HG02623 (cell line): ENCODE results near the gene CEACAM3.

ENCODE experiments used
- ATAC-seq: cut with Tn5 transposase; IDR thresholded peaks from one replicate; pipeline ENCODE4 v1.9.1; 2021; ENCODE audit warnings: moderate library complexity; ENCODE audit not compliant: unreplicated experiment

Gene CEACAM3

DNA sequence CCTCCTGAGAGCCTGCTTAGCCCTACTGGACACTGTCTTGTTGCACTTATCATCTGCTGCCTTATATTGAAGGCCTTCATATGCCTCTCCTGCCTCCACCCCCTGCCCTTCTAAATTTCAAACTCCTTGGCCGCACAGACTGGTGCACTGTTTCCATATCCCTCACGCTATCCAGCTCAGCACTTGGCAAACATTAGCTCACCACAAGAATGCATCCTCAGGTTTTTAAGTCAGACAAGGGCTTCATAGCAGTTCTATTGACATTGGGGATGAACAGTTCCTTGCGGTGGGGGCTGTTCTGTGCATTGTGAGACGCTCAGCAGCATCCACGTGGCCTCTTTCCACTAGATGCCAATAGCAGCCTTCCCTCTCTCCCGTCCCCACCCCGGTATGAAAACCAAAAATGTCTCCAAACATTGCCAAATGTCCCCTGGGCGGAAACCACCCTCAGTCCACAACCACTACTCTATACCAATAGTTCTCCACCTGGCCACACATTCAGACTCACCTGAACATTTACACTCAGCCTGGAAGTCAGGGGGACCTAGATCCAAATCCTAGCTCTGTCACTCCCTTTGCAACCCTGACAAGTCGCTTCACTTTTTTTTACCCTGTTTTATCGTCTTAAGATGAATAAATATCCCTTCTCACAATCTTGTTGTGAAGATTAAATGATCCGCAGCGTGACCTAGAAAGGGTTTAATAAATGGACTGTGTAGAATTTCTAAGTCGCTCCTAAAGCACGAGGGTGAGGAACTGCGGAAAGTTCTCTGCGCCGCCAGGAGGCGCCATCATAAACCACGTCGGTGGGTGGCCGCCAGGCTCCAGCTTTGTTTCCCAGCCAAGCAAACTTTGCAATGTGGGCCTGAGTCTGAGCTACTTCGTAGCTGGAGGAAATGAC lies 3.6 kb upstream of the CEACAM3 start:
- no peak for ATAC-seq

DNA sequence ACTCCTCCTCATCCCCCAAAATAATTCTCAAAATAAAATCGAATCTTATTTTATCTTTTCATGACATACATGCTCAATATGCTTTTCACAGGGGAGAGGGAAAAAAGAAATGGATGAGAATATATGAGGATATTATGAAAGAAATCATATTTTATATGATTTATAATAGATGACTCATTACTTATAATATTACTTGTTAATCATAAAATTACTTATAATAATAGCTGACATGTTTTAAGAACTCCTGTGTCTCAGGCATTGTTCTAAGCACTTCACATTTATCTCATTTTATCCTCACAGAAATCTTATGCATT lies 3.0 kb upstream of the CEACAM3 start:
- no peak for ATAC-seq

DNA sequence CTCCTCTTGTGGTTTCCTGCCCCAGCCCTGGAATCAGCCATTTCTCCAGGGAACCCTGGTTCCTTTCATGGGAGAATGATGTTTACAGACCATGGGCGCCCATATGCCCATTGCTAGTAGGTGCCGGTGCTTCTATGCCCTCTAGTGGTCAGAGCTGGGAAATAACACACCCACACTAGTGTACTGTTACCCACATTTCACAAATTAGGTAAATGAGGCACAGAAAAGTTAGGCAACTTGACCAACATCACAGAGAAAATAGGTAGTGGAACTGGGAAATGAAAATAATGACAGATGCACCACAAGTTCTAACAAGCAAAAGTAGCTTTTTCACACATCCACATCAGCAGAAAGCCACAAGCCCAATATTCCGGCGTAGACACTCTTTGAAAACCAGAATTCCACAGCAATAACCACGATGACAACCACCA lies 1.3 kb upstream of the CEACAM3 start:
- ATAC-seq: no peak

DNA sequence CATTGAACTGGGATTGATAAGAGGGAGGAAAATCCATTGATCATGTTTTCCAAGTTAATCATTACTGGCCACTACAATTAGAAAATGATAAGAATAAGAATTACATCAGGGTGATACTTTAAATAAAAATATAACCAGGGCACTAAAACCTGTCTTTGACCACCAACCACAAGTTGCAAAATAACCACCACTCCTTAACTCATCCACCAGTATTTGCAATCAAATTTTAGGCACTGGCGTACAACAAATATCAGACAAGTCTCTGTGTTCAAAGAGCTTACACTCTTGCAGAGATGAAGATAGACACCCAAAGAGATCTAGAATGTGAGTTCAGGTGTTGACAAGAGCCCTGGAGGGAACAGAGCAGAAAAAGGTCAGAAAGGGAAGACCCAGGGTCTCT lies 514 bp downstream of the CEACAM3 start:
- no peak for ATAC-seq

DNA sequence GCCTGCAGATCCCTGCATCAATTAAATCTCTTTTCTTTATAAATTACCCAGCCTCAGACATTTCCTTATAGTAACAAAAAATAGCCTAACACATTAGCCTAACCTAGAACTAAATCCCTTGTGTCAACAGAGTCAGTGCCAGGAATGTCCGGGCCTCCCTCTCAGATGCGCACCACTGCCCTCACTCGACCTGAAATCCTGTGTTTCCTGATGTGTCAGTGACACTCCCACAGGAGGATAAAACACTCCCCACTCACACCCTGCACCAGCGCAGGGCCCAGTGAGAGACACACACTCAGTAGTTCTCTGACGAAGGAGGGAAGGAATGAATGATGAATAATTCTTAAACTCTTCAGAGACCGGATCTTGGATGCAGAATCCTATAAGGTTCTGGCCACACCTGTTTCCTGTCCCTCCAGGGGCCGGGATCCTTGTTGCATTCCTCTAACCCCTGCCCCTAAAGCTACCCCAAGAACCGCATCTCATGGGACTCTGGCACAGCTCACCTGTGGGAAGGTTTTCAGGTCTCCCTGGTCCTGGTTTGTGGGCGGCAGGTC lies 3.1 kb downstream of the CEACAM3 start:
- no peak for ATAC-seq

DNA sequence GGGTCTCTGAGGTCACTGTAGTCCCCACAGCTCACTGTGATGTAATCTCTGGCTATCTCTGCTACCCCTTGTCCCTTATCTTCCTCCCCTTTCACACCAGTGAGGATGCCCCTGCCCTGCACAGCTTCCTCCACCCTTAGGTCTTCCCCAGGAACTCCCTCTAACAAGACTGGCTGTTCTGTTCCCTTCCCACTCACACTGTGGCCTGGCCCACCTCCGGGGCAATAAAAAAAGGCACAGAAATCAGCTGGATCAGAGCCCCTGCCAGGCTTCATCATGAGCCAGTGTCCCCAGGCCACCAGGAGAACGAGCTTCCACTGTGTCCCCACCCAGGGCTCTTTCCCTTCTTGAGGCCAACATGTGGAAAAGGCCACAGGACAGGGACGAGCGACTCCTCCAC lies 4.6 kb downstream of the CEACAM3 start:
- ATAC-seq: no peak

DNA sequence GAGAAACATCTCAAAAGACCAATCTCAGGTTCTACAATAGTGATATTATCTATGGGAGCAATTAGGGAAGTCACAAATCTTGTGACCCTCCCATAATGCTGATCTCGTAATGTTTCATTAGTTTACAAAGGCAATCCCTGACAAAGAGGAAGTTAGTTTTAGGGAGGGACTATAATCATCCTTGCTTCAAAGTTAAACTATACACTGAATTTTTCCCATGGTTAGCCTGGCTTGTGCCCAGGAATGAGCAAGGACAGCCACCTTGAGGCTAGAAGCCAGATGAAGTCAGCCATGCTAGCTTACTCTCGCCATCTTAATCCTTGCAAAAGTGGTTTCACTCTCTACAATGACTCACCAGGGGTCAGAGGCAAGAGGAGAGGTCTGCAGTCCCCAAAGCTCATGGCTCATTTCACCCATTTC lies 5.4 kb downstream of the CEACAM3 start:
- ATAC-seq: no peak

DNA sequence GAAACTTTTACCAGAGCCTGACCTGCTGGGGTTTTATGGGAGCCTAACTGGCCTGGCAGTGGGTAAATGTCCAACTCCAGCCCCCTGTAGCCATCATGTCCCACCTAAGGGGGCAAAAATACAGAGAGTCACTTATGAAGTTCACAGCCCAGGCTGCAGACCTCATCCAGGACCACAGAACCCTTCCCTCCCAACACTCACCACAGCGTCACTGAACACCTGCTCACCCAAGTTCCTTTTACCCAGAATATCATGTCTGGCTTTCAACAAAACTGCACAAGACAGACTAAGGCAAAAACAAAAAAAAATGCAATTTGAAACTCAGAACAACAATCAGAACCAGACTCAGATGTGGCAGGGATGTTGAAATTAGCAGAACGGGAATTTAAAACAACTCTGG lies 6.4 kb downstream of the CEACAM3 start:
- ATAC-seq: no peak

DNA sequence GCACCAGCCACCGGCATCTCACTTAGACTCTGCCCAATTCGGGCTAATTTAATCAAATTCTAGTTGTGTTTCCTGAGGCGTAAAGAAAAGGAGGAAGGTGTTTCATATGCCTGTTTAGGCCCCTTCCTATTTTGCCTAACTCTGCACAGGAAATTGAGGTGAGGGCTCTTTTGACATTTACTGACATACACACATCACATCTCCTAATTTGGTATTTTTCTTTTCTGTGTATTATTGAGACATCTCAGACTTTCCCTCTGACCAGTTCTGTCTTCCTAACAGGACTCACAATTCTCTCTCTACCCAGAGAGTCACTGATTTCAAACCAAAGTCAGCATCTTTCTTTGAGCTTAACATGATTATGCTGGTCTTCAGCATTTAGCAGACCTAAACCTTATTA lies 7.9 kb downstream of the CEACAM3 start:
- ATAC-seq: no peak

DNA sequence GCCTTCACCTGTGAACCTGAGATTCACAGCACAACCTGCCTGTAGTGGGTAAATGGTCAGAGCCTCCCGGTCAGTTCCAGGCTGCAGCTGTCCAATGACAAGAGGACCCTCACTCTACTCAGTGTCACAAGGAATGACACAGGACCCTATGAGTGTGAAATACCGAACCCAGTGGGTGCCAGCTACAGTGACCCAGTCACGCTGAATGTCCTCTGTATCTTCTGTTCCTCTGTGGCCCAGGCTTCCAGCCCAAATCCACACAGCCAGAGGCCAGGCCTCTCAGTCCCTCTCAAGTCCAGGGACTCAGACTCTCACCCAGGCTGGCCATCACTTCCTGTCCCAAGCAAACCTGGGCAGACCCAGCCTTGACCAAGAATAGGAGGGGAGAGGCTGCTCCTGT lies 10.8 kb downstream of the CEACAM3 start:
- ATAC-seq: no peak

DNA sequence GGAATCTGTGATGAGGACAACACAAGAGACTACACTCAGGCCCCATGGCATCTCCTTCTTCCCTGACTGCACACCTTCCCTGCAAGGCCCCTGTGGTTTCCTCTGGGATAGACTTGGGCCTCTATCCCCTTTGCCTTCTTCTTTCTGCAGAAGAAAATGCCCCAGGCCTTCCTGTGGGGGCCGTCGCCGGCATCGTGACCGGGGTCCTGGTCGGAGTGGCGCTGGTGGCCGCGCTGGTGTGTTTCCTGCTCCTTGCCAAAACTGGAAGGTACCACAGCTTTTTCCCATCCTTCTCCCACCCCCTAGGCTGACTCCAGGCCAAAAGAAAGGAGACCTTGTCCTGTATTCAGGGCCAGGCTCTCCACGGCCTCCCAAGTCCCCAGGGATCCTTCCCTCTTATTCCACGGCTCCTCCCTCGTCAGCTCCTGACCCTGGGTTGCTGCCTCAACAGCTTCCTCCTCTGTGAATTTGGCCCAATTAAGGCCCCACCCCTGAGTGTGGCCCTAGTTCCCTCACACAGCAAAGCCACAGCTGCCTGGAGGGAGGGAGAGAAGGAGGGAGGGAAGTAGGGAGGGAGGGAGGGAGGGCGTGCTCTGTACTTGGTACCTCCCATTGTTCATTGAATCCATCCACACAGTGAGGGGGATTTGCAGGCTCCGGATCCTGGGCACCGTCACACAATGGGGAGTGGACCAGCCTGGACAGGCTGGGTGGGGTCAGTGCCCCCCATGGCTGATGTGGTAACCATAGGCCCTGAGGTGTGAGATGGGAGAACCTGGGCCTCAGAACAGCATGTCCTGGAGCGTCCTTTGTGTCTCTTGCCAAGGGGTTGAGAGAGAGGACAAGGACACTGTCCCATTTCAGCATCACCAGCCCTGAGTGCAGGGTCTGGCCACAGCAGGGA lies 12.5 kb downstream of the CEACAM3 start:
- ATAC-seq: no peak

DNA sequence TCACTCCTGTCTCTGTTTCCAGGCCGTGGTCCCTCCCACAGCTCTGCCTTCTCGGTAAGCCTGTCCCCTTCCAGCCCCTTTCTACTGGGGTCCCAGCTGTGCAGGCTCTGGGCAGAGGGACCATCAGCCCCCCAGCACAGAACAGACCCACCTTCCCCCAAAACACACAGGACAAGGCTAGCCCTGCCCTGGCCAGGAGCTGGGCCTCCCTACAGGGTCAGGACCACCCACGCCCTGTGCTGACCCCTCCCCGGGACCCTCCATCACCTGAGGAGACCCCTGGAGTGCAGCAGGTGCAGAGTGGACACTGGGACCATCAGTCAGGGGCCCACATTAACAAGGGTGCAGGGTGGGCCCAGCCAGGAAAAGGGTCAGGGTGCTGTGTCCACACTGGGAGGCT lies 13.9 kb downstream of the CEACAM3 start:
- no peak for ATAC-seq

DNA sequence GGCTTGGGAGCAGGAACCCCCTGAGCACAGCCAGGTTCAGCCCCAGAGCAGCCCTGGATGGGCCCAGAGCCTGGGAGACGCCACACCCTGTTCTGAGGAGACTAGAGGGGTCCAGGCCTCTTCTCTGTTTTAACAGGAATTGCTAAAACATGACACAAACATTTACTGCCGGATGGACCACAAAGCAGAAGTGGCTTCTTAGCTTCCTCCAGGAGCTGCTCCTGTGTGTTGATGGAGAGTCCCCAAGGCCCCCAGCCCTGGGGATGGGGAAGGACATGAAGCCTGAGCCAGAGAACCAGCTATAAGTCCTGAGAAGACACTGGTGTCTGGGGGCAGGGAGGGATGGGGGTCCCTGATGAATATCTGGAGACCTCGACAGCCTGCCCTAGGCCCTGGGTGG lies 14.6 kb downstream of the CEACAM3 start:
- no peak for ATAC-seq

DNA sequence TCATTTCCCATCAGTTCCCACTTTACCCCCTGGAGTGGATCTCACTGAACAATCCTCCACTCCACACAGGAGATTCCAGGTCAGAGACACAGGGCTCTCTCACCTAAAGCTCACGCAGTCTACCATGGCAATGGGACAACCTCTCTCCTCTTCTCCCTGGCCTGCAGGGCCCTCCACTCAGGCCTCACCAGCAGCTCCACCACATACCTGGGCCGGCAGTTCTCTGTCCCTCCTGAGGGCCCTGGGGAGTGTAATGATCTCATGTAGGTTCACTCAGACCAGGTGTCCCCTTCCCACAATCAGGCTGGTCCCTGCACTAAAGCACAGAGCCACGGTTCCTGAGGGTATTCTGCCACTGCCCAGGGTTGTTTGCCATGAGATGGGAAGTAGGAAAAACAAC lies 15.6 kb downstream of the CEACAM3 start:
- ATAC-seq: no peak

DNA sequence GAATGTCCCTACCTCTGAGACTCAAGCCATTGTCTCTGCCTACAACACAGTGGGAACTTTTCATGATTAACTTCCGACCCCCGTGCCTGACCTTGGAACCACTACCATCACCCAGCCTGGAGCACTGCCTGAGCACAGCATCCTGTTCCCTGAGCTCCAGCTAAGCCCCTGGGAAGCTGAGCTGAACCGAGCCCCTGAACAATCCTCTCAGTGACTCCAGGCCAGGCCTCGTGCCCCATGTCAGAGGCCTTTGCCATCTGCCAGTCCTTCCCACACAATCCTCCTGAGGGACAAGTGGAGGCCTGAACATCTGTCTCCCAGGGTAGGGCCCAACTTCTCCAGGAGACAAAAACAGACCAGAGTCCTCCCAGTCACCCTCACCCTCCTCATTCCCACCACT lies 17.5 kb downstream of the CEACAM3 start:
- no peak for ATAC-seq

DNA sequence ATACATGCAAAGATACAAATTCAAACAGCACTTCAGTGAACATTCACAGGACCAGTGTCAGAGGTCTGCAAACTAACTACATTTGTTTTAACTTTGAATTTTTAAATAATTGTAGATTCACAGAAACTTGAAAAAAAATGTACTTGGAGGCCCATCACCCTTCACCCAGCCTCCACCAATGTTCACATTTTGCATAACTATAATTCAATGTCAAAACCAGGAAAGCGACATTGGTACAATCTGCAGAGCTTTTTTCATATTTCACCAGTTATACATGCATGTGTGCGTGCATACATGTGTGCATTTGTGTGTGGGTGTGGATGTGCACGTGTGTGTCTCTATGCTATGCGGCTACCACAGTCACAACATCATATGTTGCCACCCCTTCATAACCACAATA lies 18.9 kb downstream of the CEACAM3 start:
- ATAC-seq: no peak

DNA sequence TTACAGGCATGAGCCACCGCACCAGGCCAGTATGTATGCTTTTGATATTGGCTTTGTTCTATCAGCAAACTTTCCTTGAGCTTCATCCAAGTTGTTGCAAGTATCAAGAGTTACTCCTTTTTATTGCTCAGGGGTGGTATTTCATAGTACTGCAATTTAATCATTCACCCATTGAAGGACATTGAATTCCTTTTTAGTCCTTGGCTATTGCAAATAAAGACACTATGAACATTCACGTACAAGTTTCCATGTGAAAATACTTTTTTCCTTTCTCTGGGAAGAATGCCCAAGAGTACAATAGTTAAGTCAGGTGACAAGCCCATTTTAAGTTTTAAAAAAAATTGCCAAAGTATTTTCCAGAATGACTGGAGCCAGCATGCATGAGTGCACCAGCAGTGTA lies 20.4 kb downstream of the CEACAM3 start:
- ATAC-seq: no peak

DNA sequence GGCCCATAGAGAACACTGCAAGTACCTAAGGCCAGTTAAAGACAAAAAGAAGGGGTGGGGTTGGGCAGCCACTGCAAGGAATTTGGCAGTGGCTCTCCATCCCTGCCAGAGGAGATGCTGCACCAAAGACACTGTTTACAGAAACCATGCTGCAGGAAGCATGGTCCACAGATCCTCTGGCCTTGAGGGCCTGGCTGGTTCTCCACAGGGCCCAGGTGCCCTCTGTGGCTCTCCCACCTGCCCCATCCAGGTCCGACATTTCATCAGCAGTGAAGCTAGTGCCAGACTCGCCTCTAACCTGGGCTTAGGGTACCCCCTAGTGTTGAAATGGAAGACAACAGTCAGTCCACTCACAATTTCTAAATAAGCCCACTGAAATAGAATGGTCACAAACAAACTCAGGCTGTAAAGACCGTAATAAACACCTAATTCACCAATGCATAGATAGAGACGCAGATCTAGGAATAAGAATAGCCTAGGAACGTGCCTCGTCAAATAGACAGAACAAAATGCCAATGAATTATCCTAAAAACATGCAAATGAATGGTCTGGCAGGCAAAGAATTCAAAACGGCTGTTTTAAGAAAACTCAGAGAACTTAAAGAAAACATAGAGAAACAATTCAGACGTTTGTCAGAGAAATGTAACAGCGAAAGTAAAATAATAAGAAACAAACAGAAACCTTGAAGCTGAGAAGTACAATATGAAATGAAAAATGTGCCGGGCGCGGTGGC lies 24.8 kb downstream of the CEACAM3 start:
- ATAC-seq: no peak

DNA sequence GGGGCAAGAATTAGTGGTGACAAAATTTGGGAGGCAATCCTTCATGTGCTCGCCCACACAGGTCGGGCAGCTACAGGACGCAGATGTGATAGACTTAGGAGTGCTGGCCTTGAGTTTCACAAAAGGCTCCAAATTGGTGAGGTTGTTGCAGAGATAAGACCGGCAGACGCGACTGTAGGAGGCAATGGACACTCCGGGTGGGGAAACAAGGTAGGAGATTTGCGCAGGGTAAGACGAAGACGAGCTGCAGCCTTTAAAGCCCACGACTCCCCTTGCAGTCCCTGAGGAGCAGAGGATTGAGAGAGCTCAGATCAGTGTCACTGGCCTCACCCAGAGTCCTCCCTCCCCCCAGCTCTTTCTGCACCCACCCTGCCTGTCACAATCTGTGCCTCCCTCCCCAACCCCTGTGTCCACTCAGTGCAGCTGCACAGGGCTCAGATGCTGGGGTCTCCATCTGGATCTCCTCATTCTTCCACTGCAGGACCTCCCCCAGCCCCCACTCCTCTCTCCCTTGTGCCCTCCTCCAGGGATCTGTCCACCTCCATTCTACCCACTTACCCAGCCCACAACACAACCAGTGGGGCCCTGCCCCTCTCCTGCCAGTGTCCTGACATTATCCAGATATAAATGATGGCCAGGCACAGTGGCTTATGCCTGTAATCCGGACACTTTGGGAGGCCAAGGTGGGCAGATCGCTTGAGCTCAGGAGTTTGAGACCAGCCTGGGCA lies 41.8 kb downstream of the CEACAM3 start:
- no peak for ATAC-seq

DNA sequence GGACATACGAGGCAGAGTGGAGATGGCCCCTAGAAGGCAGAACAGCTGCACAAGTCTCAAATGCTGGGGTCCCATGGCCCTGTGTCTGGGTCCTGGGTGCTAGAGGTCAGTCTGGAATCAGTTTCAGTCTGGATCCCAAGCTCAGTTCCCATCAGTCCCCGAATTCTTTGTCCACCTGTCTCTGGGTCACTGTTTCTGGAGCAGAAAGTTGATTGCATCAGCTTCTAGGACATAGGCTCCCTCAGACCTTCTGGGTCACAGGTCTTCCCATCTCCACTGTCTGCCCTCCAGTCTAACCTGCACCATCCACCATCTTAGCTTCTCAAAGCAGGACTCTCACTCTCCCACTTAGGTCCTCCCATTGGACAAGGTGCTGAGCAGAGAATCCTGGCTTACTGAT lies 42.8 kb downstream of the CEACAM3 start:
- ATAC-seq: no peak

DNA sequence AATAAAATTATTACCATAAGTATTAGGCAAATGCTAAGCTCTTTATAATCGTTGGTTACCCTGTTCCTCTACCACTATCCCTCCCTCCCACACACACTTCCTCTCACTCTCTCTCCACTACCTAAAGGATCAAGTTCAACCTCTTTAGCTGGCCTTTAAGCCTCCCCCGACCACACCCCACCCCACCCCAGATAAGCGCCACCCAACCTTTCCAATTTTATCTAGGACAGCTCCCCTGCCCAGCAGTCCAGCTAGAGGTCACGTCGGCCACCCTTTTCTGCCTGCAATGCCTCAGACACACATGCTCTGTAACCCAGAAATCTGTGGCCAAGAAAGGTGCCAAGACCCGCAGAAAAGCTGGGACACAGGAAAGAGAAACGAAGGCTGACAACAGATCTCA lies 47.0 kb downstream of the CEACAM3 start:
- ATAC-seq: no peak
